BLaER1 (cell line): Measurements from ENCODE around the gene GORAB.

Experiments
- H3K27ac ChIP-seq: shearing (Covaris generic); formaldehyde crosslinking; 2 replicates; pipeline ENCODE4 v1.8.1; 2022
- H3K27me3 ChIP-seq: shearing (Covaris generic); formaldehyde crosslinking; 2 replicates; pipeline ENCODE4 v1.8.1; 2022
- H3K36me3 ChIP-seq: shearing (Covaris generic); formaldehyde crosslinking; 2 replicates; pipeline ENCODE4 v1.8.1; 2022
- H3K4me1 ChIP-seq: shearing (Covaris generic); formaldehyde crosslinking; 2 replicates; pipeline ENCODE4 v1.8.1; 2022
- H3K4me2 ChIP-seq: shearing (Covaris generic); formaldehyde crosslinking; 2 replicates; pipeline ENCODE4 v1.8.1; 2022
- H3K4me3 ChIP-seq: shearing (Covaris generic); formaldehyde crosslinking; 2 replicates; pipeline ENCODE4 v1.8.1; 2022
- H3K9ac ChIP-seq: shearing (Covaris generic); formaldehyde crosslinking; 2 replicates; pipeline ENCODE4 v1.8.1; 2022
- H3K9me3 ChIP-seq: shearing (Covaris generic); formaldehyde crosslinking; 2 replicates; pipeline ENCODE4 v1.8.1; 2022
- H4K20me1 ChIP-seq: shearing (Covaris generic); formaldehyde crosslinking; 2 replicates; pipeline ENCODE4 v1.8.1; 2022
- Cebpa-rat ChIP-seq: shearing (Covaris generic); IDR thresholded peaks from 2 replicates; pipeline ENCODE4 v1.8.1; 2022

The GORAB gene

DNA sequence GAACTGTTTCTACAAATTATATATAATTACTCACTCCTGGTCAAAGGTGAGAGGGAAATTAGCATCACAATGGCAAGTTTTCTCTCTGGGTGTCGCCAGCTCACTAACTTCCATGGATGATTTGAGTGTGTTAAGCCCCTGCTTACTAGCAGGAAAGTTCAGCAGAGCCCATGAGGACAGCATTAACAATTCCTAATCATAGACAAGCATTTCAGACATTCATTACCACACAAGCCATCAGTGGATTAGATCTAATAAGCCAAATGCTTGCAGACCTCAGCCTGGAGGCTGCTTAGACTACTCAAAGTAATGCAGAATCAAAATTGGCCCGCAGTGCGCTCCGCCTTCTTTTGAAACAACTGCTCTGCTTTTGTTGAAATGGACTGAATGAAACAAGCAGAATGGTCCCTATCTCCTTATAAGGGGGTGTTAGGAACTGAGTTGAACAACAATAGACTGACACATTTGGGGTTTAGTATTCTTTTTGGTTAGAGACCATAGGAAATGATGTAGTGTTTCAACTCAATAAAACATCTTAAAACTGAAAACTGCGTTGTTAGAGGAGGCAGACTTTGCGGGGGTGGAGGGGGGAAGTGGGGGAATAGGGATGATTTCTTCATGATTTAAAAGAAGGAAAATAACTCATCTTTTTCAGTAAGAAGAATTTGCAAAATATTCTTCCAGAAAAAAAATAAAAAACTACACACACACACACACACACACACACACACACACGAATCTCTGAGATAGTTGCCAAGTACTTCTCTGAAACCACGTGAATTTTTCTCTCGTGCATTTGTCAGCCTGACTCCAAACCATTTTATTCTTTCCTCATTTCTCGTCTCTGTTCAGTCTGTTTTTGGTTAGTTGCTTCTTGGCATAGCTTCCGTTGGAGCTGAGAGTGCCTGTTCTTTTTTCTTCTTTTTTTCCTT, 54.6 kb downstream of the GORAB start:
- H3K4me3 ChIP-seq, result no peak overlapping the region
- H4K20me1 ChIP-seq, result no peaks in the 10 kb centered on the region
- H3K4me1 ChIP-seq, result no peaks in the 10 kb centered on the region
- no peaks in the 10 kb centered on the region for H3K27me3 ChIP-seq
- H3K4me2 ChIP-seq, result no peak overlapping the region
- H3K27ac ChIP-seq, result no peak overlapping the region
- TF ChIP-seq Cebpa-rat, result no peak
- H3K9ac ChIP-seq, result no peak overlapping the region
- no peaks in the 10 kb centered on the region for H3K36me3 ChIP-seq
- H3K9me3 ChIP-seq, result no peaks in the 10 kb centered on the region

DNA sequence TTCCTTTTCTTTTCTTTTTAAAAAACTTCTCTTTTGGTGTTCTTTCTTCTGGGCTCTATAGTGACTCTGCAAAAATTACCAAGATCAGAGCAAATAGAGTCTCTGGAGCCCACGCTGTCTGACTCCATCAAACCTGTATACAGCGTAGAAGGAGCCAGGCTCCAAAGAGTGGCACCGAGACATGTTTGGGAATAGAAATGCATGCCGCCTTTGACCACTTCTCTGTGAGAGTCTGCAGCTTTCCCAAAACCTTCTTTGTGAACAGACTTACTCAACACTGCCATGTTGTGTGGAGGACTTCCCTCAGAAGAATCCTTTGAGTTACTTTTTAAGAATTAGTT, 55.3 kb downstream of the GORAB start:
- Histone ChIP-seq H3K9me3 (no peaks in the 10 kb centered on the region), H3K36me3 (no peaks in the 10 kb centered on the region), H3K4me3 (no peak overlapping the region), H3K9ac (no peak overlapping the region), H3K27me3 (no peaks in the 10 kb centered on the region), H3K4me2 (no peak overlapping the region), H3K4me1 (no peaks in the 10 kb centered on the region), H3K27ac (no peak overlapping the region), H4K20me1 (no peaks in the 10 kb centered on the region)
- TF ChIP-seq Cebpa-rat, result no peak

DNA sequence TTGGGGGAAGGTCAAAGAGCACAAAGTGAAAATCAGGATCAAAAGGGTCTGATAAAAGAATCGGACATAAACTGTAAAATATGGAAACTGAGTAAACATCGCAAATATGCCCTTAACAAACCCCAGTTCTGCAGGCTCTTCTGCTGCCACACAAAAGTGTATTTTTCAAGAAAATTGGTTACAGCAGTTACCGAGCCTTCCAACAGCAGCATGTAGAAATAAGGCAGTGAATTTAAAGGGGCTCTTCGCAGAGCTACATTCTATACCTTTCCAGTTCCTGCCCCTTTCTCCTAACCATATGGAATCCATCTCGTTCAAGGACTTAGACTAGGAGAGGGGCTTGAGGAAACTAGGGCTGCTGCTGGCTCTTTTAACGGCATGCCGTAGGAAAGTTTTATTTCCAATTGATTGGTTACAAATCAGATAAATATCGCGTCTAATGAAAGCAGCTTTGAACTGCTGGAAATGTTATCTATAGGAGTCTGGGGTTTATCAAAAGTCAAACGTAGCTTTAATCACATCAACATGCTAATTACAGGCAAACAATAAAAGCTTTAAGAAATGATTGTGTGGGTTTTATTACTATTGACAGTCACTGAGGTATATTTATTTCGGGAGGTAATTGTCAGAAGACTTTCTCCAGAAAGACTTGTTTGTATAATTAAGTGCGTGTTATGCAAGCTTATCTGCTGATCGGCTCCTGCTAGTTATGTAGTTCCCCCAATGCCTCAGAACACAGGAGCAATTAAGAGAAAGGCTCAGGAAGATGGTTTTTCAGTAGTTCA, 59.1 kb downstream of the GORAB start:
- Histone ChIP-seq H3K4me3 (no peak overlapping the region), H3K27ac (no peak overlapping the region), H3K27me3 (no peaks in the 10 kb centered on the region), H3K36me3 (no peaks in the 10 kb centered on the region), H3K4me2 (no peak overlapping the region), H3K4me1 (no peaks in the 10 kb centered on the region), H3K9me3 (no peaks in the 10 kb centered on the region), H3K9ac (no peak overlapping the region), H4K20me1 (no peaks in the 10 kb centered on the region)
- no peak for TF ChIP-seq Cebpa-rat

DNA sequence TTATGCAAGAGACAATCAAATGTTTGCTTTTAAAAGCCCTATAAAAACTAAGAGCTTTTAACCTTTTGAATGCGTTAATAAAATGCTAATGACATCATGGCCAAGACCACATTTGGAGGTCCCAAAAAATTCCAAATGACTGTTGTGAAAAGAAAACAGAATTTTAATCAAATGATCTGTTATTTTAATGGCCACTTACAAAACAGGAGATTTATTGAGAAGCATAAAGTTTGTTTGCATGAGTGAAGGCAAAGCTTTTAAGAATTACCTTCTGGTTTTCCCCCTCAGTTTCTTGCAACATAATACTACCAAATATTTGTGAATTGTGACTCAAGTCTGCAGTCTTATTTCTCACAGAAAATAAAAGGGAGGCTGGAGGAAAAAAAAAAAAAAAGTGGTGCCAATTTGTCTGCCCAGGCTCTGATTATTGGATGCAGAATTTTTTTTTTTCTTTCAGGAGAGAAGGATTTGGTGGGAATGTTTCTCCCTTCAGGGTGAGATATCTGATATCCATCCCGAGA, 60.7 kb downstream of the GORAB start:
- Histone ChIP-seq H3K9me3 (peaks cover 4% of the 10 kb centered on the region), H3K27ac (no peak overlapping the region), H3K4me2 (no peak overlapping the region), H3K4me3 (no peak overlapping the region), H3K4me1 (no peaks in the 10 kb centered on the region), H3K36me3 (no peaks in the 10 kb centered on the region), H3K27me3 (no peaks in the 10 kb centered on the region), H4K20me1 (no peaks in the 10 kb centered on the region), H3K9ac (no peak overlapping the region)
- TF ChIP-seq Cebpa-rat, result no peak

- H3K4me2 ChIP-seq, result no peak overlapping the region
- peaks cover 4% of the 10 kb centered on the region for H3K9me3 ChIP-seq
- no peaks in the 10 kb centered on the region for H3K27me3 ChIP-seq
- no peak overlapping the region for H3K27ac ChIP-seq
- no peaks in the 10 kb centered on the region for H4K20me1 ChIP-seq
- no peak for TF ChIP-seq Cebpa-rat
- H3K36me3 ChIP-seq, result no peaks in the 10 kb centered on the region
- H3K4me1 ChIP-seq, result no peaks in the 10 kb centered on the region
- H3K4me3 ChIP-seq, result no peak overlapping the region
- no peak overlapping the region for H3K9ac ChIP-seq
These were observed 61.4 kb downstream of the GORAB start for GRCh38 chr1:170593173-170594011.

DNA sequence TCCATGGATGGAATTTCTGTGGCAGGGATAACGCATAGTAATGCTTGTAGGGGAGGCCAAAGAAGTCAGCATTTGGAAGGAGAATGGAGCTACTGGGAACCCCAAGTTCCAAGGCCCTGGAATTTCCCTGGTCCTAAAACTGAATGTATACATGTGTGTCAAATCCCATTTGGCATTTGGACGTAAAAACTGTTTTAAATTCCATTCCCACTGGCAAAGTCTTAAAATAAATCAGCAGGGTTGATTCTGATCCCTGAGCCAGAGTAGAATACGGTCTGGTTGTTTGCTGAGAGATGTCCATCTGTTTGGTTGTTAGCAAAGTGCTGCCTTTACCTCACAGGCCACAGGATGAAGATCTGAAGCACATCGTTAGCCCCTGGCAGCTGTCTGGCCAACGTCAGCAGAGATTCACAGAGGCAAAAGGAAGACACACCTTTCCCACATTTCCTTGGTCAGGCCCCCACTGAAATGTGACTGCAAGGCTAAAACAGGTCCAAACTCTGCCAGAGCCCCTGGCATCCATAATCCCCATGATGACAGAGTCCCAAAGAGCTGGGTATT, 62.2 kb downstream of the GORAB start:
- no peaks in the 10 kb centered on the region for H3K36me3 ChIP-seq
- H4K20me1 ChIP-seq, result no peaks in the 10 kb centered on the region
- no peak overlapping the region for H3K4me2 ChIP-seq
- no peak for TF ChIP-seq Cebpa-rat
- H3K4me3 ChIP-seq, result no peak overlapping the region
- H3K27me3 ChIP-seq, result no peaks in the 10 kb centered on the region
- no peak overlapping the region for H3K27ac ChIP-seq
- peaks cover 4% of the 10 kb centered on the region for H3K9me3 ChIP-seq
- H3K4me1 ChIP-seq, result no peaks in the 10 kb centered on the region
- no peak overlapping the region for H3K9ac ChIP-seq

- Histone ChIP-seq H3K9me3 (peaks cover 12% of the 10 kb centered on the region), H3K9ac (no peak overlapping the region), H3K36me3 (no peaks in the 10 kb centered on the region), H3K4me3 (no peak overlapping the region), H3K27me3 (no peaks in the 10 kb centered on the region), H3K4me2 (no peak overlapping the region), H4K20me1 (no peaks in the 10 kb centered on the region), H3K4me1 (no peaks in the 10 kb centered on the region), H3K27ac (no peak overlapping the region)
- TF ChIP-seq Cebpa-rat, result no peak
These were observed 64.7 kb downstream of the GORAB start for GRCh38 chr1:170596701-170597100.

DNA sequence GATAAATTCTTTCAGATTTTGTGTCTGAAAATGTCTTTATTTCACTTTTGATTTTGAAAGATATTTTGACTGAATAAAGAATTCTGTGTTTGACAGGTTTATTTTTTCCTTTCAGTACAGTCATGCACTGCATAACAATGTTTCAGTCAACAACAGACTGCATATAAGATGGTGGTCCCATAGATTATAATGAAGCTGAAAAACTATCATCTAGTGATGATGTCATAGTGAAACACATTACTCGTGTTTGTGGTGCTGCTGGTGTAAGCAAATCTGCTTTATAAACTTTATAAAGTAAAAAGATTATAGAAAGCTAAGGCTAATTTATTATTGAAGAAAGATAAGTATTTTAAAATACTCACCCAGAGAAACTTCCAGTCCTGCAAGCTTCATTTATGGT, 66.7 kb downstream of the GORAB start:
- H3K9me3 ChIP-seq, result peaks cover 24% of the 10 kb centered on the region
- H3K27ac ChIP-seq, result no peak overlapping the region
- H4K20me1 ChIP-seq, result no peaks in the 10 kb centered on the region
- no peaks in the 10 kb centered on the region for H3K27me3 ChIP-seq
- H3K4me2 ChIP-seq, result no peak overlapping the region
- H3K36me3 ChIP-seq, result no peaks in the 10 kb centered on the region
- no peak for TF ChIP-seq Cebpa-rat
- no peak overlapping the region for H3K9ac ChIP-seq
- no peaks in the 10 kb centered on the region for H3K4me1 ChIP-seq
- no peak overlapping the region for H3K4me3 ChIP-seq

DNA sequence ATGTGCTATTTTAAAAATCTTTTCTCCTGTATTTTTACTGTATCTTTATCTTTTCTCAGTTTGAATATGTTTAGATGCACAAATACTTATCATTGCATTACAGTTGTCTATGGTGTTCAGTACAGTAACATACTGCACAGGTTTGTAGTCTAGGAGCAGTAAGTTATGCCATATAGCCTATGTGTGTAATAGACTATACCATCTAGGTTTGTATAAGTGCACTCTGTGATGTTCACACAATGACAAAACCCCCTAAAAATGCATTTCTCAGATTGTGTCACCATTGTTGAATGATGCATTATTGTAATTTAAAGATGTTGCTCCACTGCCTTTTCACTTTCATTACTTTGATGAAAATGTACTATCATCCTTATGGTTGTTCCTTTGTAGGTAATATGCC, 67.1 kb downstream of the GORAB start:
- H3K4me1 ChIP-seq, result no peaks in the 10 kb centered on the region
- no peak overlapping the region for H3K9ac ChIP-seq
- H3K27ac ChIP-seq, result no peak overlapping the region

More for the DNA sequence above, 67.1 kb downstream of the GORAB start:
- no peak overlapping the region for H3K4me3 ChIP-seq
- H4K20me1 ChIP-seq, result no peaks in the 10 kb centered on the region
- H3K9me3 ChIP-seq, result peaks cover 24% of the 10 kb centered on the region
- H3K27me3 ChIP-seq, result no peaks in the 10 kb centered on the region
- TF ChIP-seq Cebpa-rat, result no peak
- H3K4me2 ChIP-seq, result no peak overlapping the region
- H3K36me3 ChIP-seq, result no peaks in the 10 kb centered on the region
